Endodermal cell (in vitro differentiated cells): ENCODE results near the gene GALNS. TPM values are rescaled to one million over a fixed set of nuclear protein-coding genes. Genes with fewer than 3 reads are reported as not detected.

Source experiments
- DNase-seq: peaks from one replicate; pipeline ENCODE4 v3.0.0-alpha.2; 2017
- H3K27ac ChIP-seq: 2 replicates; pipeline ENCODE4 v1.5.1; 2013; ENCODE audit warnings: mild to moderate bottlenecking, low read depth, low read length, moderate library complexity
- H3K27me3 ChIP-seq: 2 replicates; pipeline ENCODE4 v1.6.1; 2013; ENCODE audit warnings: mild to moderate bottlenecking, low read length, moderate library complexity; ENCODE audit not compliant: insufficient read depth, control insufficient read depth, poor library complexity, severe bottlenecking
- H3K36me3 ChIP-seq: 2 replicates; pipeline ENCODE4 v1.7.0; 2013; ENCODE audit warnings: mild to moderate bottlenecking, low read length, moderate library complexity; ENCODE audit not compliant: control insufficient read depth, insufficient read depth
- H3K4me1 ChIP-seq: one replicate; pipeline ENCODE4 v1.7.0; 2013; ENCODE audit warnings: low read length; ENCODE audit not compliant: control insufficient read depth, insufficient read depth
- H3K4me3 ChIP-seq: 2 replicates; pipeline ENCODE4 v1.5.1; 2013; ENCODE audit warnings: mild to moderate bottlenecking, low read length, moderate library complexity
- H3K9ac ChIP-seq: 2 replicates; pipeline ENCODE4 v1.6.1; 2013; ENCODE audit warnings: mild to moderate bottlenecking, low read length, moderate library complexity; ENCODE audit not compliant: poor library complexity, severe bottlenecking; ENCODE audit errors: extremely low read depth
- H3K9me3 ChIP-seq: 2 replicates; pipeline ENCODE4 v1.6.1; 2013; ENCODE audit warnings: mild to moderate bottlenecking, low read length, moderate library complexity; ENCODE audit not compliant: control insufficient read depth
- H3K27ac Mint-ChIP-seq: 2 replicates; pipeline ENCODE4 v1.8.0; 2020; ENCODE audit warnings: mixed read lengths
- H3K27me3 Mint-ChIP-seq: 2 replicates; pipeline ENCODE4 v1.8.0; 2021; ENCODE audit warnings: mild to moderate bottlenecking, mixed read lengths; ENCODE audit not compliant: insufficient read depth
- H3K36me3 Mint-ChIP-seq: 2 replicates; pipeline ENCODE4 v1.8.0; 2020; ENCODE audit warnings: low read depth, mixed read lengths
- H3K4me1 Mint-ChIP-seq: 2 replicates; pipeline ENCODE4 v1.8.0; 2020; ENCODE audit warnings: mixed read lengths
- H3K4me3 Mint-ChIP-seq: 2 replicates; pipeline ENCODE4 v1.8.0; 2020; ENCODE audit warnings: mild to moderate bottlenecking, moderate library complexity, mixed read lengths
- H3K9me3 Mint-ChIP-seq: 2 replicates; pipeline ENCODE4 v1.8.0; 2020; ENCODE audit warnings: mild to moderate bottlenecking, mixed read lengths
- CTCF ChIP-seq: fragments of 200-600 bp; sonication (generic); conservative IDR thresholded peaks from 2 replicates; pipeline ENCODE4 v1.5.0; 2021; ENCODE audit warnings: antibody characterized with exemption, mild to moderate bottlenecking
- WGBS, 2 experiments: methylation state at CpG; one replicate each; pipeline versions ENCODE4 v1.1.5 to v1.1.7; 2013; ENCODE audit warnings: missing lambda C conversion rate in 2 of 2, mixed read lengths in 1 of 2; ENCODE audit not compliant: insufficient coverage in 1 of 2, insufficient read length in 1 of 2; 5-methylcytosine and 5-hydroxymethylcytosine counted together
- total RNA-seq, 2 donors: library from RNA; stranded (reverse); fragmentation: NEBNext Ultra II Directional in 1 of 2; extraction: Animal tissue kit (Norgen Biotek cat#: 25700) in 1 of 2; gene quantifications; 2 replicates in 1 of 2; 3 replicates in 1 of 2; pipeline ENCODE4 v1.2.1, GENCODE V29; 2021

Gene GALNS
- total RNA-seq, 2 donors from 2014 or later: 32.2 to 39.6 TPM

GRCh38 chr16:88899901-88900661 is 43.3 kb upstream of the GALNS start:
- Histone ChIP-seq H3K4me3 (no peak overlapping the region), H3K36me3 (no peaks in the 10 kb centered on the region), H3K4me1 (no peaks in the 10 kb centered on the region), H3K27me3 (no peaks in the 10 kb centered on the region), H3K9me3 (no peaks in the 10 kb centered on the region), H3K9ac (no peak overlapping the region), H3K27ac (no peak overlapping the region)
- no peak overlapping the region for H3K27ac Mint-ChIP-seq
- no peak overlapping the region for H3K4me3 Mint-ChIP-seq
- no peaks in the 10 kb centered on the region for H3K9me3 Mint-ChIP-seq
- no peaks in the 10 kb centered on the region for H3K36me3 Mint-ChIP-seq
- TF ChIP-seq CTCF: no peak
- WGBS, 2 experiments: 89 to 93% methylated on average over 34 to 41 of the region's 41 CpGs
- no peaks in the 10 kb centered on the region for H3K4me1 Mint-ChIP-seq
- DNase-seq: no peak
- H3K27me3 Mint-ChIP-seq: no peaks in the 10 kb centered on the region

- no peak overlapping the region for H3K4me3 Mint-ChIP-seq
- no peak overlapping the region for H3K27ac ChIP-seq
- no peaks in the 10 kb centered on the region for H3K36me3 Mint-ChIP-seq
- TF ChIP-seq CTCF: no peak
- WGBS, 2 experiments: 91% methylated on average over 23 to 34 of the region's 34 CpGs
- H3K9me3 ChIP-seq: no peaks in the 10 kb centered on the region
- DNase-seq: no peak
- H3K27me3 Mint-ChIP-seq: no peaks in the 10 kb centered on the region
- no peak overlapping the region for H3K27ac Mint-ChIP-seq
- H3K9ac ChIP-seq: no peak overlapping the region
- H3K36me3 ChIP-seq: no peaks in the 10 kb centered on the region
- H3K4me1 Mint-ChIP-seq: no peaks in the 10 kb centered on the region
- H3K4me1 ChIP-seq: no peaks in the 10 kb centered on the region
- no peak overlapping the region for H3K4me3 ChIP-seq
- no peaks in the 10 kb centered on the region for H3K27me3 ChIP-seq
- H3K9me3 Mint-ChIP-seq: no peaks in the 10 kb centered on the region
Observed at GRCh38 chr16:88897696-88898425, 41.1 kb upstream of the GALNS start.

- Histone ChIP-seq H3K9me3 (no peaks in the 10 kb centered on the region), H3K9ac (no peak overlapping the region), H3K4me3 (no peak overlapping the region), H3K36me3 (no peaks in the 10 kb centered on the region), H3K27ac (no peak overlapping the region), H3K4me1 (no peaks in the 10 kb centered on the region), H3K27me3 (no peaks in the 10 kb centered on the region)
- Mint-ChIP-seq H3K4me1 (no peaks in the 10 kb centered on the region), H3K4me3 (no peak overlapping the region), H3K27ac (no peak overlapping the region), H3K36me3 (no peaks in the 10 kb centered on the region), H3K9me3 (no peaks in the 10 kb centered on the region), H3K27me3 (no peaks in the 10 kb centered on the region)
- no peak for DNase-seq
- no peak for TF ChIP-seq CTCF
- 90 to 92% methylated on average over 49 to 57 of the region's 57 CpGs for WGBS, 2 experiments
Observed at GRCh38 chr16:88896238-88897070, 39.7 kb upstream of the GALNS start.
